Neuronal stem cell (in vitro differentiated cells): ENCODE measurements around the gene NARF.
A peak's percentile ranks its signal among the peaks of the same experiment; 100 is the strongest.

Experiments
- DNase-seq: peaks from one replicate; pipeline ENCODE4 v3.0.0-alpha.2; 2013; ENCODE audit warnings: low spot score
- H2AFZ ChIP-seq: one replicate; pipeline ENCODE4 v1.6.1; 2013; ENCODE audit warnings: mild to moderate bottlenecking, low read length, inconsistent platforms
- H2AK5ac ChIP-seq: 2 replicates; pipeline ENCODE4 v1.6.1; 2013; ENCODE audit warnings: low read depth, mild to moderate bottlenecking, inconsistent platforms, low read length, moderate library complexity, mixed read lengths
- H2BK120ac ChIP-seq: 2 replicates; pipeline ENCODE4 v1.6.1; 2013; ENCODE audit warnings: low read depth, mild to moderate bottlenecking, inconsistent platforms, low read length, moderate library complexity, mixed read lengths
- H2BK12ac ChIP-seq: one replicate; pipeline ENCODE4 v1.6.1; 2013; ENCODE audit warnings: low read length, inconsistent platforms
- H2BK15ac ChIP-seq: 2 replicates; pipeline ENCODE4 v1.6.1; 2013; ENCODE audit warnings: mild to moderate bottlenecking, low read length, inconsistent platforms, mixed read lengths
- H2BK5ac ChIP-seq: one replicate; pipeline ENCODE4 v1.6.1; 2013; ENCODE audit warnings: inconsistent platforms, mild to moderate bottlenecking, low read length, moderate library complexity
- H3K14ac ChIP-seq: one replicate; pipeline ENCODE4 v1.6.1; 2013; ENCODE audit warnings: low read length, inconsistent platforms
- H3K18ac ChIP-seq: 2 replicates; pipeline ENCODE4 v1.6.1; 2013; ENCODE audit warnings: low read length, inconsistent platforms
- H3K23ac ChIP-seq: 2 replicates; pipeline ENCODE4 v1.6.1; 2013; ENCODE audit warnings: low read depth, mild to moderate bottlenecking, mixed read lengths, low read length, inconsistent platforms; ENCODE audit not compliant: poor library complexity
- H3K27ac ChIP-seq: replicated peaks from 3 replicates; pipeline ENCODE4 v1.5.1; 2013; ENCODE audit warnings: low read length, inconsistent platforms
- H3K27me3 ChIP-seq, 3 experiments: 2 replicates each; pipeline ENCODE4 v1.6.1; 2013; ENCODE audit warnings: low read length in 3 of 3, mild to moderate bottlenecking in 2 of 3, inconsistent platforms in 1 of 3, low read depth in 1 of 3, mixed read lengths in 1 of 3, moderate library complexity in 1 of 3; ENCODE audit not compliant: control insufficient read depth in 3 of 3, insufficient read depth in 3 of 3
- H3K36me3 ChIP-seq, 2 donors: replicated peaks in 1 of 2; 2 replicates each; pipeline ENCODE4 v1.6.1; 2013; ENCODE audit warnings: low read length in 2 of 2; ENCODE audit not compliant: control insufficient read depth in 2 of 2, insufficient read depth in 2 of 2
- H3K4ac ChIP-seq: 2 replicates; pipeline ENCODE4 v1.6.1; 2013; ENCODE audit warnings: inconsistent platforms, mild to moderate bottlenecking, low read length, moderate library complexity
- H3K4me1 ChIP-seq, 2 donors: 1 replicate in 1 of 2; 2 replicates in 1 of 2; pipeline ENCODE4 v1.6.1; 2013; ENCODE audit warnings: low read length in 2 of 2, low read depth in 1 of 2; ENCODE audit not compliant: control insufficient read depth in 2 of 2, insufficient read depth in 1 of 2
- H3K4me2 ChIP-seq: one replicate; pipeline ENCODE4 v1.6.1; 2013; ENCODE audit warnings: mild to moderate bottlenecking, low read length, inconsistent platforms; ENCODE audit not compliant: insufficient read depth, poor library complexity, severe bottlenecking
- H3K4me3 ChIP-seq, 2 donors: 2 replicates each; pipeline ENCODE4 v1.5.1; 2013; ENCODE audit warnings: low read length in 2 of 2, mild to moderate bottlenecking in 2 of 2, inconsistent platforms in 1 of 2, moderate library complexity in 1 of 2
- H3K79me1 ChIP-seq: one replicate; pipeline ENCODE4 v1.6.1; 2013; ENCODE audit warnings: low read depth, mild to moderate bottlenecking, inconsistent platforms, low read length, moderate library complexity
- H3K9ac ChIP-seq: one replicate; pipeline ENCODE4 v1.6.1; 2013; ENCODE audit warnings: mild to moderate bottlenecking, low read depth, low read length, inconsistent platforms; ENCODE audit not compliant: poor library complexity
- H3K9me3 ChIP-seq, 2 donors: replicated peaks in 1 of 2; 2 replicates each; pipeline versions ENCODE3 to v1.6.1; 2013; ENCODE audit warnings: low read length in 2 of 2, mild to moderate bottlenecking in 2 of 2, inconsistent platforms in 1 of 2, low read depth in 1 of 2, mixed read lengths in 1 of 2, moderate library complexity in 1 of 2; ENCODE audit not compliant: control insufficient read depth in 2 of 2, insufficient read depth in 1 of 2
- H4K8ac ChIP-seq: one replicate; pipeline ENCODE4 v1.6.1; 2013; ENCODE audit warnings: low read depth, mild to moderate bottlenecking, inconsistent platforms, low read length, moderate library complexity
- H4K91ac ChIP-seq: one replicate; pipeline ENCODE4 v1.6.1; 2013; ENCODE audit warnings: low read length, low read depth, mild to moderate bottlenecking, inconsistent platforms; ENCODE audit not compliant: poor library complexity
- WGBS, 2 donors: extraction: QIAGEN DNeasy Blood & Tissue Kit; methylation state at CpG; one replicate each; pipeline ENCODE4 v1.1.7; 2013; ENCODE audit warnings: missing lambda C conversion rate in 2 of 2, mixed read lengths in 1 of 2; ENCODE audit not compliant: insufficient read length in 2 of 2, insufficient replicate concordance in 1 of 2; ENCODE audit errors: extremely low coverage in 2 of 2; 5-methylcytosine and 5-hydroxymethylcytosine counted together

NARF gene

DNA sequence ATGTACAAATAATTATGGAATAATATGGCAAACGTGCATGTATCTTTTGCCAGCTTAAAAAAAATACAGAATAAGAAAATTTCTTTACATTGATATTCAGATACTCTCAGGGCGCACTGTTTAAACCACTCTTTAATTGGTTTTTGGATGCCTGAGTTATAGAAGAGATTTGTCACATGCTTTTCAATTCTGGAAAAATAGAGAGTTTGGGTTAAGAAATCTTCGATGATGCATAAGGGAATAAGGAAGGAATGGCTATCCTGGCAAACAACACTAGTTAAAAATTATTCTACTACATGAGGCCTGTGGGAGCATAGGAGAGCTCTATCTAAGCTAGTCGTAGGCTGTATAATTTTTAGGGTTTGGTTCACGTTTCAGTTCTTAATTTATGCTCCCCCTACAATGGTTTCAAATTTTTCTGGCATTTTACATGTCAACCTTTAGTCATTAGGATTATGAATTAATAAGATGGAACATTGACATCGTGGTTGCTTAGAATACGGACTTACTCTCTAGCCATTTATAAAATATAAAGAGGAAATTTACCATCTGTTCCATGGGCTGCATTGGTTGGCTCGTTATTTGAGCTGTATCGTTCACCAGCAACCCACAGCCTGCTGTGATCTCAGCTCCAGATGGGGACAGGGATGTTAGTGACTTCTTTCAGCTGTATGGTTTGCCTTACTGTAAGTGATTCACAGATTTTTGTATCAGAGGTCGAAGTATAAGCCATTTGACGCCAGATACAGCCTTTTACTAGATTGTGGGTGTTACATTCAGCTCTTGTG lies 15.9 kb downstream of the NARF start:
- H3K36me3 ChIP-seq, result peaks cover 34 to 89% of the 10 kb centered on the region in 2 donors
- H2BK12ac ChIP-seq, result no peak overlapping the region
- H3K79me1 ChIP-seq, result no peaks in the 10 kb centered on the region
- no peak overlapping the region for H3K18ac ChIP-seq
- no CpG with 5 or more reads among the region's 11 CpGs for WGBS, 2 donors
- no peak overlapping the region for H2AK5ac ChIP-seq
- no peak overlapping the region for H3K4ac ChIP-seq
- H2BK5ac ChIP-seq, result no peak overlapping the region
- no peak overlapping the region for H3K4me3 ChIP-seq
- no peak overlapping the region for H4K91ac ChIP-seq
- H2BK120ac ChIP-seq, result no peak overlapping the region
- no peak for DNase-seq
- H4K8ac ChIP-seq, result no peak overlapping the region
- H2BK15ac ChIP-seq, result no peak overlapping the region
- no peaks in the 10 kb centered on the region for H3K4me1 ChIP-seq
- no peak overlapping the region for H3K23ac ChIP-seq
- no peak overlapping the region for H2AFZ ChIP-seq
- no peak overlapping the region for H3K14ac ChIP-seq
- no peak overlapping the region for H3K4me2 ChIP-seq
- H3K27ac ChIP-seq, result no peak overlapping the region
- peaks cover 0 to 2% of the 10 kb centered on the region in 2 donors for H3K9me3 ChIP-seq
- no peaks in the 10 kb centered on the region for H3K27me3 ChIP-seq
- H3K9ac ChIP-seq, result no peak overlapping the region

DNA sequence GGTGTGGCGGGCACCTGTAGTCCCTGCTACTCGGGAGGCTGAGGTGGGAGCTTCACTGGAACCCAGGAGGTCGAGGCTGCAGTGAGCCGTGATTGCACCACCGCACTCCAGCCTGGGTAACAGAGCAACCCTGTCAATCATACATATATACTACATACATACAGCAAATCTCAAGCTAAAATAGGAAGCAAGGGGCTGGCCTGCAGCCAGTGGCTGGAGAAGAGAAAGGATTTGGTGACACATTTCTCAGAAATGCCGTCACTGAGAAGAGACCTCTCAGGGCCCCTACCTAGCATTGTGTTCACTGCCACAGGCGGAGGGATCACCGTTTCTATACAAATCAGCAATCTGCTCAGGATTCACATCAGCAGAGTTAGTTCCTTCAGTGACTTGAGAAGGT lies 16.9 kb downstream of the NARF start:
- Histone ChIP-seq H3K4me2 (no peak overlapping the region), H3K36me3 (peaks cover 39 to 91% of the 10 kb centered on the region in 2 donors), H3K9ac (no peak overlapping the region), H4K91ac (no peak overlapping the region), H3K14ac (no peak overlapping the region), H3K23ac (no peak overlapping the region), H2AK5ac (no peak overlapping the region), H3K79me1 (peaks cover 3% of the 10 kb centered on the region), H4K8ac (no peak overlapping the region), H3K4ac (no peak overlapping the region), H3K9me3 (no peaks in the 10 kb centered on the region), H2BK15ac (no peak overlapping the region), H3K4me1 (no peaks in the 10 kb centered on the region), H3K18ac (no peak overlapping the region), H2BK12ac (no peak overlapping the region), H2AFZ (no peak overlapping the region), H2BK5ac (no peak overlapping the region), H3K27me3 (no peaks in the 10 kb centered on the region), H3K27ac (no peak overlapping the region), H3K4me3 (no peak overlapping the region), H2BK120ac (no peak overlapping the region)
- no CpG with 5 or more reads among the region's 8 CpGs for WGBS, 2 donors
- DNase-seq, result no peak

DNA sequence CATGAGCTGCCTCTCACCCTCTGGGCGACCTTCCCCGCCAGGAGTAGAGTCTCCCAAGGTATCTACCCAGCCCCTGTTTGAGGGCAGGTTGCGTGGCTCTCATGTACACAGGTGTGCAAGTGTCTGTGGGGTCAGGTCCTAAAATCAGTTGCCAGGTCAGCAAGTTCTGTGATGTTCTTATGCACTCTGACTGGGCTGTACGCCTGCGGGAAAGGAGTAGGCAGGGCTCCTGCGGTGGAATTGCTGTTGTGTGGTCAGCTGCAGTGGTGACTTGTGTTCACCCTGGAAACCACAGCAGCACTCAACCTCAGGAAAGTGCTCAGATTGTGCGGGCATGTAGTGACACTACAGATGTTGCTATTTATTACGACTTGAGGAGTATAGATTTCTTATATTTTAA lies 19.4 kb downstream of the NARF start:
- Histone ChIP-seq H3K36me3 (peaks cover 50 to 94% of the 10 kb centered on the region in 2 donors), H3K4ac (no peak overlapping the region), H3K4me1 (no peaks in the 10 kb centered on the region), H4K8ac (no peak overlapping the region), H3K9me3 (no peaks in the 10 kb centered on the region), H3K4me3 (no peak overlapping the region), H3K79me1 (peaks cover 3% of the 10 kb centered on the region), H2BK120ac (no peak overlapping the region), H3K23ac (peak overlapping the region; percentile 55), H3K14ac (no peak overlapping the region), H3K27ac (no peak overlapping the region), H3K27me3 (no peaks in the 10 kb centered on the region), H2BK12ac (no peak overlapping the region), H3K4me2 (no peak overlapping the region), H2AFZ (no peak overlapping the region), H3K9ac (no peak overlapping the region), H2AK5ac (no peak overlapping the region), H4K91ac (no peak overlapping the region), H2BK15ac (no peak overlapping the region), H2BK5ac (no peak overlapping the region), H3K18ac (no peak overlapping the region)
- DNase-seq, result no peak
- WGBS, 2 donors, result no CpG with 5 or more reads among the region's 8 CpGs

DNA sequence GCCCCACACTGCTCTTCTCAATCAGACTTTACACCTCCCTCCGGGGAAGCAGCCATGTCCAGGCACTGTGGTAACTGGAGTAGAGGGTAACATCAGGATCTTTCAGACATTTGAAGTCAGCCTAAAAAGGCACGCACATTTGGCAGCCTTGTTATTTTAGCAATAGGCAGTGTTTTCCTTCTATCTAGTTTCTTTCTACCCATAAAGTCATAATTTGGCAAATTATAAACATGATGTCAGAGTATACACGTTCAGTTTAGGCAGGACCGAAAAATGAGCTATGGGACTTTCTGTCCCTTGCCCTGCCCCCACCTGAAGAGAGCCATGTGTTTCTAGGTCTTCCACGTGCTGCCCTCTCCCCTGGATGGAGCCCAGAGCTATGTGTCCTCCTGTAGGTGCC lies 21.1 kb downstream of the NARF start:
- Histone ChIP-seq H4K91ac (no peak overlapping the region), H3K79me1 (peaks cover 3% of the 10 kb centered on the region), H2BK5ac (no peak overlapping the region), H3K4me3 (no peak overlapping the region), H3K9ac (no peak overlapping the region), H3K23ac (no peak overlapping the region), H3K4me1 (no peaks in the 10 kb centered on the region), H2AFZ (no peak overlapping the region), H3K4me2 (no peak overlapping the region), H3K9me3 (no peaks in the 10 kb centered on the region), H3K4ac (no peak overlapping the region), H3K27me3 (no peaks in the 10 kb centered on the region), H3K14ac (peak overlapping the region; percentile 27), H3K27ac (no peak overlapping the region), H4K8ac (no peak overlapping the region), H3K36me3 (peaks cover 57 to 94% of the 10 kb centered on the region in 2 donors), H2BK15ac (no peak overlapping the region), H3K18ac (no peak overlapping the region), H2BK12ac (no peak overlapping the region), H2BK120ac (no peak overlapping the region), H2AK5ac (no peak overlapping the region)
- no CpG with 5 or more reads among the region's 5 CpGs for WGBS, 2 donors
- no peak for DNase-seq
